Adrenal gland (tissue), 5 donors: Measurements from ENCODE around the gene HS3ST3A1.

Experiments
- CTCF ChIP-seq, 6 experiments: fragments of 450-650 bp in 4 of 6; fragments of 200-600 bp in 2 of 6; sonication (generic) in 1 of 6; IDR thresholded peaks; 1 replicate in 5 of 6; 2 replicates in 1 of 6; pipeline versions ENCODE4 v1.5.1 to v1.8.0; 2016 to 2021; ENCODE audit warnings: antibody characterized with exemption in 6 of 6, mild to moderate bottlenecking in 2 of 6, moderate library complexity in 1 of 6
- POLR2A ChIP-seq, 2 donors: fragments of 450-650 bp; IDR thresholded peaks; one replicate each; pipeline ENCODE4 v1.6.1; 2017; ENCODE audit warnings: antibody characterized with exemption in 2 of 2, mild to moderate bottlenecking in 2 of 2, moderate library complexity in 1 of 2
- donor health status: DM: no; HTN: no; CAD: no.

GRCh38 chr17:13558588-13558987 lies 43.1 kb downstream of the HS3ST3A1 start:
- TF ChIP-seq CTCF (IDR thresholded peaks at IDR 0.05) (no peak), POLR2A (IDR thresholded peaks at IDR 0.05) (no peak)
